Fibroblast of upper back skin (primary cell): ENCODE results near the gene TMEM154.

Experiments used
- DNase-seq: peaks from one replicate; pipeline ENCODE4 v3.0.0-alpha.2; 2013

TMEM154 gene

DNA sequence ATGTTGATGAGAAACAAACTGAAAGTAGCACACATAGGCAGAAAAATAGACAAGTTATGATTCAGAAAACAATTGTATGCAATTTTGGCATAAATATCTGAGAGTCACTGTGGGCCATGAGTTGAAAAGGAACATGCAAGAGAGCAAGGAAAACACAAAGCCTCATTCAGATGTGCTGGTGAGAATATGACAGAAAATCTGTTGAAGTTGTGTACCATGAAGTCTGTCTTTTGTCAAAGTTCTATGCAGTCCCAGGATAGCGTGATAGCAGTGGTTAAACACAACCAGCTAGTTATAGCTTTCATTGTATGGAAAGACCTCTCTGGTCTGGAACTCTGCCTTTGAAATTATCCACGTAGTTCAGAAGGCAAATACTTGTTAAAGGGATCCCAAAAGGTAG, 53.0 kb downstream of the TMEM154 start:
- no peak for DNase-seq

DNA sequence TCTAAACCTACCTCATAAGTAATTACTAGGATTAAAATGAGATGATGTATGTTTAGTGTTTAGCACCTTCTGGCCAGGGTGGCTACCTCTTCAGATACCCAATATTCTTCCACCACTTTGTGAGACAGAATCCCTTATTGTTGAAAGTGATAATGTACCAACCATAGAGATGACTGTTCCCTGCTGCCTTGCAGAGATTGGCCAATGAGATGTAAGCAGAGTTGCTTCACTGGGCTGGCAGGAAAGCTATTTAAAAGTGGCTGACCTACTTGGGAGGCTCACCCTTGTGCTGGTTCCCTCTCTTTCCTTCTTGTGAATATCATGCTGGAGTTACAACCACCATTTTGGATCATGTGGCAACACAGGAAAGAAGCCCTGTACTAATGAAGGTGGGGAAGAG, 58.9 kb downstream of the TMEM154 start:
- DNase-seq: no peak

DNA sequence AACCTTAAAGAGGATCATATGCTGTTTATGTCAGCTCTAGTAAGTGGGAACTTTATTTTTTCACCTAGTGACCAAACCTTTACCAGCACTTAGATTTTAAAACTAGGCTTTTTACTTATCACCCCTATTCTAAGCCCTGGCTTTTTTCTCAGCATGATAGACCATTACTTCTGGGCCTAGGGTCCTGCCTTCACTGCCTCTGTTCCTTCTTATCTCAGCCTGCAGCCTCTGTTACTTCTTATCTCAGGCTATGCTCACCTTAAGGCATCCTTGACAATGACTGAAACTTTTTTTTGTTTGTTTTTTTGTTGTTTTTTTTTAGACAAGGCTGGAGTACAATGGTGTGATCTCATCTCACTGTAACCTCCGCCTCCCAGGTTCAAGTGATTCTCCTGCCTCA, 59.6 kb downstream of the TMEM154 start:
- DNase-seq: no peak

DNA sequence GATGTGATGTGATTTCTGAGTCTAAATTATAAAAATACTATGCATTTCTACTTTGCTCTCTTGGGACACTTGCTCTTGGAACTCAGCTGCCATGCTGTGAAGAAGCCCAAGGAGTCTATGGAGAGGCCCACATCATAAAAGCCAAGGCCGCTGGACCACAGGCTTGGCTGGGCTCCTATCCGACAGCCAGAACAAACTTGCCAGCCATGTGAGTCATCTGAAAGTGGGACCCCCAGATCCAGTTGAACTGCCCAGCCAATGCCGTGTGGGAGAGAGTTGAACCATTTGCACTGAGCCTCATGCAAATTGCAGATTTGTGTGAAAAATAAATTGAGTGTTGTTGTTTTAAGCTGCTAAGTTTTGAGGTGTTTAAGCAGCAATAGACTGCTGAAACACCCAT, 60.2 kb downstream of the TMEM154 start:
- DNase-seq: no peak

DNA sequence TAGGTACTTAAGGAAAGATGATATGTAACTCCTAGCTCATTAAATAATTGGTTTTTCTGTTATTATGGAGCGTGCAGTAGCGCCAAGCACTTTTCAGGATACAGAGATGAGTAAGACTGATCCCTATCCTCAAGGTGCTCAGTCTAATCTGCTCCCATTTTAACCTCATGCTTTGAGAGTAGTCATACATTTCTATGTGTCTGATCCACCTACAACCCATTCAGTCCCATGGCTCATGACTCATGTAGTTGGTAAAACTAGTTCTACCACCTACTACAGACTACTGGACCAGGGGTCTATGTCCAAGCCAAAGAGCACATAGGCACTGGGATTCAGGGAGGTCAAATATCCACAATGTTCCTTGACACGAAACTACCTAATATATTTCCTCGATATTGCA, 60.8 kb downstream of the TMEM154 start:
- DNase-seq: no peak

DNA sequence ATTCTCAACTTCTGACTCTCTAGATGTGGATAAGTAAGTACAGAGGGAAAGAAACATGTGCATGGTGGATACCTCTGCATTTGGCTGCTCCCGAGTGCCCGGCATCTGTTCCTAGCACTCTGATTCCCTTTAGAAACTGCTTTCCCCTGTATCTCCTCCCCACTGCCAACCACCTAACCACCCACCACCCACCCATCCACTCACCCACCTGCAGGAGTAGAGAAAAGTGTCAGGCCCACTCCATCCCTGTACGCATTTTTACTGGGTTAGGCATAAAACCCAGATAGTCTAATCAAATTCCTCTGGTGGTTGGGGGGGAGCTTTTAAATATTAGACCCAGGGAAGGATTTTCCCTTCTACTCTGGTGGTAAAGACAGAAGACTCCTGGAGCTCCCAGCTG, 63.0 kb downstream of the TMEM154 start:
- no peak for DNase-seq

DNA sequence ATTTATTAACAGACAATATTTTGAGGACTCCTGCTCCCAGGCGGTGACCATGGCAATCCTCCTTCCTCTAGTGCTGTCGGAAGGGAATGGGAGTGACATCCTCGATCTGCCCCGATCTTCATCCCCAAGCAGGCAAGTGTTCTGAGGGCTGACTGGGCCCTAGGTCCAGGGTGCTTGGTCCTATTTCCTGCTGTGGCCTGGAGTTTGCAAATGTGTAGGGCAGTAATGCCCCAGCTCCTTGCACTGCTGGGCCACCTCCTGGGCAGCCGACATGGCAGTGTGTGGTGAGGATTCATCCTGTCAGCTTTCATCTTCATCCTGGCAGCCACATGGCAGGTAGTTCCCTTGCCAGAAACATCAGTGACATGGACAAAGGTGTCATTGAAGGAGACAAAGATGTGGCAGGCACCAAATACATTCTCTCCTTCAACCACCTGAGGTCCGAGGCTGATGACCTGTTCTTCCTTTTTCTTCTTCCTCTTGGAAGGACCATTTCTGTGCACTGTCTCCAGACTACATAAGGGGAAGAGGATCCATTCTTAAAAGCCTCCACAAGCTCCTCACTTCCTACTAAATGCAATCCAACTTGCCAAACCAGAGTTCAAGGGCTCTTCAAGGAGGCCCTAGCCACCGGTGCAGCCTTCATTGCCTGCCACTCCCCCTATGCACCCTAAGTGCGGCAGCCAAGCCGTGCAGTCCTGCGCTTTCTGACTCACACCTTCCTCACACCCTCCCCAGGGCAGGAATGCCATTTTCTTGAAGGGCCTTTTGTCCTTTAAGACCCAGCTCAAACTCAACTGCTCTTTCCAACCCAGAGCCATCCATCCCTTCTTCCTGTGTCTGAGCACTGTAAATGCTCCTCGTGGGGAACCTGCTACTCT, 65.7 kb downstream of the TMEM154 start:
- DNase-seq: no peak

DNA sequence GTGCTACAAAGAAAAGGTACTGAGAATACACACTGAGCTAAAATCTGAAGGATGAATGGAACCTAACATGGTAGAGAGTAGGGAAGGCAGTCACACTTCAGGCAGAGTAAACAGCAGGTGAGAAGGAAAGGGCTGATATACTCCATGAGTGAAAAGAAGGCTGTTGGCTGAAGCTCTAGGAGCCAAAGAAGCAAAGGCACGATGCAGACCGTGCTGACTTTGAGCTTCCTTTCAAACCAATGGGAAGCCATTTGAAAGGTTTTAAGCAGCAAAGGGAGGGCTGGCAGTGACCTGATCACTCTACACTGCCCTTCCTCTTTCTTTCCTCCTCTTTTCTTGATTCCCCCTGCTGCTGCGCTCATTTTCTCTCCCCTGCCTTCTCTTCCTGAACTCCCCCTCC, 66.4 kb downstream of the TMEM154 start:
- DNase-seq: no peak

DNA sequence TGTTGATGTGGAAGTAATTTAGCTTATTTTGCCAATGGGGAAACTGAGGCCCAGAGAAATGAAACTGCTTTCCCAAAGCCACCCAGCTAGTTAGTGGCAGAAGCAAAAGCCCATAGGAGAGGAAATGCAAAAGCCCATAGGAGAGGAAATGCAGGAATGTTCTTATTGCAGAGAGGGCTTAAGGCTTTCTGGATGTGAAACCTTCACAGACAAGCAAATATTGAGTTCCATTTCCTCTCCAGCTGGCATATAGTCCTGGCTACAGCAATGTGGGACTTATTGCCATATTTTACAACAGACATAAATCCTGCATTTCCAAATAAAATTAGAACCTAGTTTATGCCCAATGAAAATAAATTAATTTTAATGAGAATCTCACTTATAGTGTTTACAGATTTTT, 69.7 kb downstream of the TMEM154 start:
- no peak for DNase-seq

DNA sequence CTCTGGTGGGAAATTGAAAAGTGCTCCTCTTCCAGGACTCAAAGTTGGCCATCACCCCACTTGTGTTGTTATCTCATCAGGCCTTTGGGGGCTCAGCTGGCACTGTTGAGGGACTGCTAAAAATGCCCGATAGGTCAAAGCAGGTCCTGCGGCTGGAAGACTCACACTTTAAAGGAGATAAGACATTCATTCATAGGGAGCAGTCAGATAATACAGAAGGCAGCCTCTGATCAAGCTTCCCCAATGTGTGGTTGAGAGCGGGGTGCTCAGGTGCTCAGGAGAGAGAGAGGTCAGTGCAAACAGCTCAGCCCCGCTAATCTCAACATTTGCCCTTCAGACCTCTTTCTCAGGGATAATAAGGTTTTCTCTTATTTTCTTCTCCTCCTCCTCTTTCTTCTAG, 70.3 kb downstream of the TMEM154 start:
- no peak for DNase-seq

DNA sequence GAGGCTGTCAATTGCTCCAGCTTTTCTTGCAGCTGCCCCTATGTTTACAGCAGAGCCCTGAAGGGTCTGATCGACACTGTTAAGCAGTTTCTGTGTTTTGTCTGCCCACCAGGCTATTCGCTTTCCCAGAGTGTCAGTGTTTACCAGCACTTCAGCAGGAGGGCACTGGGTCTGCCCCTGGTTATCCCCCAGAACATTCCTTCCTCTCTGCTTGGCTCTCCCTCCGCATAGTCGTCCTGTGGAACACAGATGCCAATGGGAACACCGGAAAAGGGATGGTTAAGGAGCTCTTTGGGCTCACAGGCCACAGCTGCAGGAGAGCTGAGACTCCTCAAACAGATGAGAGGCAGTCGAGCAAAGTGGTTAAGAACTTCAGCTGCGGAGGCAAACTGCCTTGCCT, 72.6 kb downstream of the TMEM154 start:
- DNase-seq: no peak

DNA sequence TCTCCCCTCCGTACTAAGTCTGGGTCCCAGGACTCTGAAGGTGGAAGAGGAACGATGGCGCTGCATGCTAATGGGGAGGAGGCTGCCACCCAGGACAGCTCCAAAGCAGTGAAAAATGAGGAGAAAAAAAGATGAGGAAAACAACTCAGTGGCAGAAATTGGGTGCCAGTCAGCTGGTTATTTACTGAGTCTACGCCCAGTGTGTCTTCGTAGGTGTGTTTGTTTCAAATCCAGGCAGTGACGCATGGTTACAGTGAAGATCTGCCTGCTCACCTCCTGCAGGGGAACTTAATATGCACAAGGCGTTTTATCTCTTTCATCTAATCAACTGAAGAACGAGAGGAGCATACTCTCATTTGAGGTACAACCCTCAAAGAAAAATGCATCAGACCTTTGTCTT, 73.0 kb downstream of the TMEM154 start:
- no peak for DNase-seq

DNA sequence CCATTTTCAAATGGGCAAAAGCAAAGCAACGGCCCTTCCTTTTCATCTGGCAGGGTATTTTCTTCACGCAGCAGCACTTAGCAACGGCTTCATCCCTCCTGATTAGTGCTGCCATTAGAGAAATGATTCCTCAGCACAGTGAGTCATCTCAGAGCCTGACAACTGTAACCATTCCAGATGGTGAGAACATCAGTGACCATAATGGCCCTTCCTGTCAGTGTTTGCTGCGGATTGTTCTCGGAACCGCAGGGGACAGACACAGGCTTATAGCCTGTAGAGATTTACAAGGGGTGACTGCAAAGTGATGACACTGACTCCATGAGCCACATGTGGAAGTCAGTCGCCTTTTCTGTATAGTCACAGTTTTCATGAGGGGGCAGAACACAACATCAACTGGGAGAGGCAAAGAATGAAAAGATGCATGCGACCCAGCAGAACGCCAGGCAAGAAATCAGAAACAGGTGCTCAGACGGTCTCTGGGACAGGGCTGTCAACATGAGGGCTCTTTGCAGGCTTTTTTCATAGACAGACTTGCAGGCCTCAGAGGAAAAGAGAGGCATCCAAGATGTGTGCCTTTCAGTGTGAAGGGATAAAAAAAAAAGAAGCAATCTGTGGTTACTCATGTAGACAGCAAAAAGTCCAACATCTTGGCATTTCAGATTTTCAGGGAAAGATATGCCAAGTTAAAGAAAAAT, 74.0 kb downstream of the TMEM154 start:
- peak; percentile 69 for DNase-seq

DNA sequence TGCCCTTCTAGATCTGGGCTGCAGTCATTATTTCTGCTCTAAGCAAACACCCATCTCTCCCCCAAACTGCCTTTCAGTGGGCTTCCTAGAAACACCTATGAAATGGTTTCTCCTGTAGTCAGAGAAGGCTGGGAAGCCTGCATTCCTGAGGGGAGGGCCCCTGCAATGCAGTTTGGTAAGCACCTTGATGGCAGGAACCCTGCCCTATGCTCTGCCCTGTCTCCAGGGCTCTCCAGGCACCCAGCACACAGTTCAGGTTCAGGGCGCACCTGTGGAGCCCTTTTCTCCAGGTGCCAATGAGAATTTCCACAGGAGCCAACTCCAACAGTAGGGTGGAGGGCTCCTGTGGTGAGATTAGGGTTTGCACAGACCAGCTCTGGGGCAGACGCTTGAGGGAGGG, 74.8 kb downstream of the TMEM154 start:
- DNase-seq: no peak

DNA sequence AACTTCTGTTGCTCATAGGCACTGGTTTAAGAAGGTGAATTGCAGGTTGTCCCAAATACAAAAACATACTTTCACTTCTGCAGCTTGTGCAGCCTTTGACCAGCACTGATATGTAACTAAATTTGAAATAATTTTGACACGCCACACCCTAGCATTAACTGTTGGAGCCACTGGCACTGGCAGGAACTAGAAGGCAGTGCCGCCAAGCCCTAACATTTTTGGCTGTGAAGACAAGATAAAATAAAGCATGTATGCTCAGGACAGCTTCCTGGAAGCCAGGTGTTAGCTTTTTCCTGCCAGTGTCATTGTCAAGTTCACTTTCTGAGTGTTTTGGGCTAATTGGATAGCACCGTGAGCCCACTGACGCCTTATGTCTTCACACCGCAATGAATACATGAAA, 78.6 kb downstream of the TMEM154 start:
- no peak for DNase-seq

DNA sequence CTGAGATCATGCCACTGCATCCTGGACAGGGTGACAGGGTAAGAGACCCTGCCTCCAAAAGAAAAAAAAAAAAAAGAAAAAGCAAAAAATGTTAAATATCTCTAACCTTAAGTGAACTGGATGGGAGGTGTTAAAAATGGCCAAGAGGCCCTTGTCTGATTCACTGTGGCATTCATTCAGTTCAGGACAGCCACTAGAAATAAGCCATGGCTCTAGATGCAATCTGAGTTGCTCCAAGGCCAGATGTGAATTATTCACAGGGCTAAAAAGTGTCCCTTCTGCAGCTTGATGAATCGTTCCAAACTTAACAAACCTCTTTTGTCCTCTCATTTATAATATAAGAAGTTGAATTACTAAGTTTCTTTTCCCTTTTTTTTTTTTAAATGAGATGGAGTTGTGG, 80.2 kb downstream of the TMEM154 start:
- no peak for DNase-seq

DNA sequence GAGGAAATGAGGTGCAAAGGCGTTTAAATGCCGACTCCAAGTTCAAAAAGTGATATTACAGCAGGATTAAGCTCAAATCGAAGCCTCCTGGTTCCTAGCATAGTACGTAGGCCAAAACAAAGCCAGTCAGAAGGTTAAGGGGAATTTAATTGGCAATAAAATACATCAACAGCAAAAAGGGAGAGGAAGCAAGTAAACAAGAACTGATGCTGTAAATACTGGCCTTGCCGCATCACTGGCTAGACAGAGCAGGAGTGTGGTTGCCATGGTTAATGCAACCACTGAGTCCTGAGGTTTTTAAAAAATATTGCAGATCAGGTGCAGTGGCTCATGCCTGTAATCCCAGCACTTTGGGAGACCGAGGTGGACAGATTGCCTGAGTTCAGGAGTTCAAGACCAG, 80.7 kb downstream of the TMEM154 start:
- DNase-seq: no peak

DNA sequence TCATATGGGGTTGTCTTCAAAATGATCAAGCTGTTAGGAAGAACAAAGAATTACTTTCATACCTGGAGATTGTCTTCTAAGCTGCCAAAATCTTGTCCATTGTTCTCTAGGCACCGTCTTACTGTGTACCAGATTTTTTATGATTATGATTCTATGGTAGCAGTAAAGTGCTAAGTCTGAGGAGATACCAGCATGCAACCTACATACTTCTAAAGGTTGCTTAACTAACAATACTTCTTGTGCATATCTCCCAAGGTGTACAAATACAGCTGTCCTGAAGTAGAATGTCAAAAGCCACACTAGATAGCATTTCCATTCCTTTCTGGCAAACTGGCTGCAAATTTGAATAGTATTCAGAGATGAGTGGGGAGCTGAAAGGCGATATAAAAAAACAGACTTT, 81.3 kb downstream of the TMEM154 start:
- DNase-seq: no peak

DNA sequence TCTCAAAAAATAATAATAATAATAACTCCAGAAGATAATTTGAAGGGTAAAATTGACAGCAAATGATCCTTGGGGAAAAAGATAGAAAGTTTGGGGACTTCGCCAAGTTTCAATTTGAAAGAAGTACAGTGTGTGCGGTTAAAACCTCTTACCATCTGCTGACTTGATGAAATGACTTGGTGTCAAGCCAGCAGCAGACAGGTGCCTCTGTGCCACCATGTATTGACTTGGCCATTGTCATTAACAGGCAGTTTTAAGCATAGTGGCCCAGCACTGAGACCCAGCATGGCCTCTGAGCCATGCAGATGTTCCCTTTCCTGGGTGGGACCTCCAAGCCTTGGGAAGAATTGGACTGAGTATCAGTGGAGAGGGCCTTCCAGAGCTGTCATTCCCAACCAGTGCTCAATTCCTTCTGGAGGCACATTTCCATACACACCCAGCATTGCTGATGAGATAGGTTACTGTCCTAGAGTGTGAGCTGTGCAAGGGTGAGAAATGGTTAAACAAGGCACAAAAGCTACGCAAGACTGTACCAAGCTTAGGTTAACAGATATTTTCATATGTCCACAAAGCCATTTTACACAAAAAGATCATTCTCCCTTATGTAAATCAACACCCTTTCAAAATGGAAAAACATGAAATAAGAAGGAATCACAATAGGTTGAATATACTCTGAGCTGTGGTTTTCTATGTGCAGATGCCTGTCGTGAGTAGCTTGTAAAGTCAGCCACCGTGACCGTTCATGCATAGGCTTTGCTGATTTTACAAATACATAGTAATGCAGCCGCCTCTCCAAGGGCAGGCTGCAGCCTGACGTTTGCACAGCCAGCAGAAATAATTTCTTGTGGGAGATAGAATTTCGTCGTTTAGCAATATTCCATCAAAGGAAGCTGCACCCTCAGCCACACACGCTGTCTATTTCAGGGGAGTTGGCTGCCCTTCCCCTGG, 84.5 kb downstream of the TMEM154 start:
- no peak for DNase-seq

DNA sequence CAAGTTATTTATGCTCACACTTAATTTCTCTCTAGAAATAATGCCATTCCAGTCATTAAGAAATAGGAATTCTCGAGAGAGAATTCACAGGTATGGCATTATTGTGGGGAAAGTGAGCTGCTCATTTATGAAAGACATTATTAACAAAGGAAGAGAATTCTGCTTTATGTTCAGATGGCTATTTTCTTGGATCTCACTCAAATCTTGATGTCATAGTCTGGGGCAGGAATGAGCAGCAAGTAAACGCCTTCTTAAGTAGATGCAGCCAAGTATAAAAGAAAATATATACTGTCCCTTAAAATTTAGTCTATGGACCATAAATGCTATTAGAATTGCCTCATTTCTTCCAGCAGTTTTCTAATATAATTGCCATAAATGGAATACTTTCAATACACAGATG, 85.7 kb downstream of the TMEM154 start:
- no peak for DNase-seq

DNA sequence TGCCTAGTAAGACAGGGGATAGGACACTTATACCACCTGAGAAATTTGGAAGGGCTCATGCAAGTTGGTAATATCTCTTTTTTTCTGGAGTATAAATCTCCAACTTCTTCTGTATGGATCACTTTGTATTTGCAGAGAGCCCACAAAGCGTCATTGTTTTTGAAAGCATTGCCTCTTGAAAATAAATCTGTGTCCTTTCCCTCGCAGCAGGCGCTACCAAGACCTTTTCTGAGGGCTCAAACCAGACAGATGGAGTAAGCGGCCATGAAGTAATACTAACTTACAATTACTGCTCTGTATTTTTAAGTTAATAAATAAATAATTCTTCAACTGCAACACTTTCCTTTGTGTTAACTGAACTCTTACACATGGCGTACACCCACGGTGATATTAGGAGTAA, 87.9 kb downstream of the TMEM154 start:
- no peak for DNase-seq

DNA sequence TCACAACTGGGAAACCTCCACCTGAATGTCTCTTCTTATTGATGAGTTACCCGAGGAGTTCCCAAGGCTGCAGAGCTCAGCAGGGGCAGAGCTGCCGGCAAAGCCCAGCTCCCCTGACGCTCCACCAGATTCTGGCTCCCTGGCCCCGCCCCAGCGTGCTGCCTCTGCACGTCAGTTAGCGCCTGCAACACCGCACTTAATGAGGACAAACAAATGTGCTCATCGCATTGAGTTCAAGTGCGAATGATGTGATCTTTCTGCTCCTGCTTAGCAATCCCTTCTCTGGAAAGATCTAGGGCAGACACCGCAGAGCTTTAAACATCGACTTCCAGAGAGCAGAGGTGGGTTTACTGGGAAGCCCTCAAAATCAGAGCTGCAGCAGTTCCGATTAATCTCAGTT, 88.4 kb downstream of the TMEM154 start:
- peak; percentile 21 for DNase-seq
